Measurements from ENCODE around the gene SLC1A7. TPM values are rescaled to one million over a fixed set of nuclear protein-coding genes. Genes with fewer than 3 reads are reported as not detected.

Gene SLC1A7
- 0.12 TPM in 1 of 2 replicates, not detected in the other for total RNA-seq

GRCh38 chr1:53142226-53142853 lies at the start of gene SLC1A7:
Gene SLC1A7 (minus strand): TSS chr1:53142638. CDS start chr1:53142449, 189 bp downstream.

GRCh38 chr1:53061859-53062707 lies 80.4 kb downstream of the SLC1A7 start, which contains the start of gene PODN:
Gene PODN (plus strand): TSS chr1:53062213. CDS start chr1:53069856, 7,643 bp downstream.

Other genes with a start within 250 kb of the SLC1A7 start
- 29.9 and 42.2 TPM in 2 replicates for gene ECHDC2, start 220.9 kb downstream of the SLC1A7 start, total RNA-seq
- 167 and 245 TPM in 2 replicates for gene SCP2, start 215.4 kb downstream of the SLC1A7 start, total RNA-seq
- 5.6 and 35.1 TPM in 2 replicates for gene PODN, start 80.4 kb downstream of the SLC1A7 start, total RNA-seq
- 13.0 and 13.8 TPM in 2 replicates for gene CPT2, start 54.2 kb upstream of the SLC1A7 start, total RNA-seq
- 50.9 and 67.5 TPM in 2 replicates for gene CZIB, start 78.0 kb upstream of the SLC1A7 start, total RNA-seq
- 23.2 and 44.9 TPM in 2 replicates for gene MAGOH, start 95.9 kb upstream of the SLC1A7 start, total RNA-seq
- 45.2 and 58.2 TPM in 2 replicates for gene LRP8, start 185.4 kb upstream of the SLC1A7 start, total RNA-seq